Measurements from ENCODE around the gene CCDC33. TPM values are rescaled to one million over a fixed set of nuclear protein-coding genes. Genes with fewer than 3 reads are reported as not detected.

Gene CCDC33
- total and polyA plus RNA-seq, 10 of the 15 experiments (the other 5 are each of a cell fraction or from before 2014, with no cell fraction given), result 0.57 to 5.8 (median 4.3) TPM

GRCh38 chr15:74373056-74373650 is 137.0 kb downstream of the CCDC33 start (continued):
- no peak for TF ChIP-seq ZBTB4 (CRISPR knock-in tag; IDR thresholded peaks at IDR 0.05)
- TF ChIP-seq BCL3 (IDR thresholded peaks at IDR 0.05; ENCODE audit: borderline replicate concordance, insufficient read depth, low read depth, low read length, poor library complexity, severe bottlenecking), result no peak
- TF ChIP-seq TCF12 (IDR thresholded peaks at IDR 0.05; ENCODE audit: low read depth, low read length), result no peak
- TF ChIP-seq PBX3 (IDR thresholded peaks at IDR 0.05; ENCODE audit: insufficient replicate concordance, low read depth, low read length), result no peak

All from GM12878 (cell line).